ENCODE measurements around the gene MYH9.
"Not testable (repeated sequence)": the region's sequence is repeated elsewhere in the genome, so short reads cannot be mapped to it uniquely, and the experiment has no call there.

DNA sequence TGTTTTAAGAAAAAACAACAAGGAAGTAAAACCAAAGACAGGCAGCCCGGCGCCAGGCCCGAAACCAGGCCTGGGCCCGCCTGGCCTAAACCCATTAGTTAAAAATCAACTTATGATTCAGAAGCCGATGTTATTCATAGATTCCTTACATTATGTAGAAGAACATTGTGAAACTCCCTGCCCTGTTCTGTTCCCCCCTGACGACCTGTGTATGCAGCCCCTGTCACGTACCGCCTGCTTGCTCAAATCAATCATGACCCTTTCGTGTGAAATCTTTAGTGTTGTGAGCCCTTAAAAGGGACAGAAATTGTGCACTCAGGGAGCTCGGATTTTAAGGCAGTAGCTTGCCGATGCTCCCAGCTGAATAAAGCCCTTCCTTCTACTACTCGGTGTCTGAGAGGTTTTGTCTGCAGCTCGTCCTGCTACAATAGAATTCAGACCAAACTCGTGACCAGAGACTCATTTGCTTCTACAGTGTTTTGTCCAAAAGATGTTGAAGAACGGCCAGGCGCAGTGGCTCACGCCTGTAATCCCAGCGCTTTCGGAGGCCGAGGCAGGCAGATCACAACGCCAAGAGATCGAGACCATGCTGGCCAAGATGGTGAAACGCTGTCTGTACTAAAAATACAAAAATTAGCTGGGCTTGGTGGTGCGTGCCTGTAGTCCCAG, 137.3 kb downstream of the MYH9 start:
- TF ChIP-seq, protein P1, sequence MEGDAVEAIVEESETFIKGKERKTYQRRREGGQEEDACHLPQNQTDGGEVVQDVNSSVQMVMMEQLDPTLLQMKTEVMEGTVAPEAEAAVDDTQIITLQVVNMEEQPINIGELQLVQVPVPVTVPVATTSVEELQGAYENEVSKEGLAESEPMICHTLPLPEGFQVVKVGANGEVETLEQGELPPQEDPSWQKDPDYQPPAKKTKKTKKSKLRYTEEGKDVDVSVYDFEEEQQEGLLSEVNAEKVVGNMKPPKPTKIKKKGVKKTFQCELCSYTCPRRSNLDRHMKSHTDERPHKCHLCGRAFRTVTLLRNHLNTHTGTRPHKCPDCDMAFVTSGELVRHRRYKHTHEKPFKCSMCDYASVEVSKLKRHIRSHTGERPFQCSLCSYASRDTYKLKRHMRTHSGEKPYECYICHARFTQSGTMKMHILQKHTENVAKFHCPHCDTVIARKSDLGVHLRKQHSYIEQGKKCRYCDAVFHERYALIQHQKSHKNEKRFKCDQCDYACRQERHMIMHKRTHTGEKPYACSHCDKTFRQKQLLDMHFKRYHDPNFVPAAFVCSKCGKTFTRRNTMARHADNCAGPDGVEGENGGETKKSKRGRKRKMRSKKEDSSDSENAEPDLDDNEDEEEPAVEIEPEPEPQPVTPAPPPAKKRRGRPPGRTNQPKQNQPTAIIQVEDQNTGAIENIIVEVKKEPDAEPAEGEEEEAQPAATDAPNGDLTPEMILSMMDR (IDR thresholded peaks at IDR 0.05), result not testable (repeated sequence)
- not testable (repeated sequence) for TF ChIP-seq POLR2A (IDR thresholded peaks at IDR 0.05)
